TTC549 (cell line): ENCODE data around the gene GMEB2.

Experiments
- FAIRE-seq: peaks from 2 replicates; lab custom pipeline; 2012; peaks lifted over from hg19 to GRCh38; lab: Jason Lieb, UNC

The GMEB2 gene

DNA sequence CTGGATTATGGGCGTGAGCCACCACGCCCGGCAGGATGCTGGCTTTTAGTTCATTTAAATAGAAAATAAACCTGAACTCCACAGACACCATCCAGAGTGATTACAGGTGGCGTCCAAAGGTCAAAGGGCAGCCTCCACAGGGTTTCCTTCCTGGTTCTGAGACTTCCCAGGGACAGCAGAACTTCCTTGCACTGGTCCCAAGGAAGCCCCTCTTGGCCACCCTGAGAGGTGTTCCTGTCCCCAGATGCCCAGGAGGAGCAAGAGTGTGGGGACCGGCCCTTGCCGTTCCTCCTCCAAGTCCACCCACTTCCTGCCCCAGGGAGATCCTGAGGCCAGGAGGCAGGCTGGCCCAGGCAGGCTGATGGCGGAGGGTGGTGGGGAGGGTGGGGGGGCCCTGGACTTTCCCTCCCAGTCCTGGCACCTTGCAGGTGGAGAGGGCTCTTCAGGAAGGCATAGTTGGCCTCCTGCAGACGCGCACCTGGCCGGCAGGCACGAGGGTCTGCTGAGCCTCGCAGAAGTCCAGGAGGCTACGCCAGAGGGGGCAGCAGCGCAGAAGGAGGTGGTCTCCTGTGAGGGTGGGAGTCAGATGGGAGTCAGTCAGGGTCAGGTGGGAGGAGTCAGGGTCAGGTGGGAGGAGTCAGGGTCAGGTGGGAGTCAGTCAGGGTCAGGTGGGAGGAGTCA is 68.0 kb downstream of the GMEB2 start:
- FAIRE-seq: no peak

DNA sequence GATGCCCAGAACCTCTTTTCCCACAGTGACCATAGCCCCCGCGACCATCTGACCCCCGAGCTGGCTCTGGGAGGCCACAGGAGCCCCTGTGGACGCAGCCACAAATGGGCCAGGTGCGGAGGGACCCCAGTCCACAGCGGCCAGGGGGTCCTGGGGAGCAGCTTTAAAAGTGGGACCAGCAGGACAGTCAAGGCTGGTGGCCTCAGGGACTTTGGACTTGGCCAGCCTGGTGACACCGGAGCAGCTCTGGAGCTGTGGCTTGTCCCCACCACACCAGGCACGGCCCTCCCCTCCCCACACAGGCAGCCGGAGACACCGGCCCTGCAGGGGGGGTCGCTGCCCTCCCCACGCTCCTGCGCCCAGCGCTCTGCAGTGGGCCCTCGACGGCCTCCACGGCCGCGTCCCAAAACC is 69.4 kb downstream of the GMEB2 start:
- FAIRE-seq: no peak

GRCh38 chr20:63556873-63557478 is 69.9 kb downstream of the GMEB2 start:
- no peak for FAIRE-seq

GRCh38 chr20:63555661-63556381 is 71.1 kb downstream of the GMEB2 start:
- FAIRE-seq: no peak

DNA sequence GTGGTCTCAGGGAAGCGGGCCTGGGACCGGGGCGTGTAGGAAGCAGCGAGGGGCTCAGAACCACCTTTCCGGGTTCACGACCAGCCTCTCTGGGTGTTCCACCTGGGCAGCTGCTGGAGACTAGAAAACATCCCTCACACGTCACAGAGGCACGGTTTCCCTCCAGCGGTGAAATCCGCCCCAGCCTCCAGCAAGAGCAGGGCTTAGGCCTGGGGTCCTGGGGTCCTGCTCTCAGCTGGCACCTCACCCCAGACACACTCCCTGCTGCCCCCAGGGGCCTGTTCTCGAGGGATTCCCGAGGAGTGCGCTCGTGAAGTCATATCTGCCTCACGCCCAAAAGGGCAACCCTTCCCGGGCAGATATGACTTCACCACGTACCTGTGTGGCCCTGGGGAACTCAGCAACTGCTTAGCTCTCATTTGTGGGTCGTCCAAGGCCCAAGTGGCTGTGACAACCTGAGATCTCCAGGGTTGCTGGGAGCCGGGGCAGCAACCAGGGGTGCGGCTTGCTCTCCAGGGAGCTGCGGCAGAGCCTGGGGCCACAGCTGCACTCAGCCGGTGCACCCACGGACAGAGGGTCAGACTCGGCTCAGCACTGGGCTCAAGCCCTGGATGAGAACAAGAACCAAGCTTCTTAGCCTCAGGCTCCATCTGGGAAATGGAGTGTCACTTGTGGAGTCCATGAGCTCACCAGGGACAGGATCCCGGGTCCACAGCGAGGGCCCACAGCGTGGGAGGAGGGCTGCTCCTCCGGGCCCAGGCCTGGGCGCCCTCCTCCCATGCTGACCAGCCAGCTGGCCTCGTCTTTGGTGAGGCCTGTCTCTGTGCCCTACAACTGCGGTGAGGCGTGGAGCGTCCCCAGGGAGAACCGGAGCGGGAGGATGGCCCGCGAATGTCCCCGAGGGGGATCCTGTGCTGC is 72.3 kb downstream of the GMEB2 start:
- FAIRE-seq: no peak

- FAIRE-seq: no peak
These were observed 73.0 kb downstream of the GMEB2 start, which contains the start of gene FNDC11 for GRCh38 chr20:63553933-63554290. FNDC11 (plus strand) TSS chr20:63554159; CDS start chr20:63555664, 1,505 bp downstream.

- no peak for FAIRE-seq
These were observed 73.5 kb downstream of the GMEB2 start for GRCh38 chr20:63553251-63553932.

DNA sequence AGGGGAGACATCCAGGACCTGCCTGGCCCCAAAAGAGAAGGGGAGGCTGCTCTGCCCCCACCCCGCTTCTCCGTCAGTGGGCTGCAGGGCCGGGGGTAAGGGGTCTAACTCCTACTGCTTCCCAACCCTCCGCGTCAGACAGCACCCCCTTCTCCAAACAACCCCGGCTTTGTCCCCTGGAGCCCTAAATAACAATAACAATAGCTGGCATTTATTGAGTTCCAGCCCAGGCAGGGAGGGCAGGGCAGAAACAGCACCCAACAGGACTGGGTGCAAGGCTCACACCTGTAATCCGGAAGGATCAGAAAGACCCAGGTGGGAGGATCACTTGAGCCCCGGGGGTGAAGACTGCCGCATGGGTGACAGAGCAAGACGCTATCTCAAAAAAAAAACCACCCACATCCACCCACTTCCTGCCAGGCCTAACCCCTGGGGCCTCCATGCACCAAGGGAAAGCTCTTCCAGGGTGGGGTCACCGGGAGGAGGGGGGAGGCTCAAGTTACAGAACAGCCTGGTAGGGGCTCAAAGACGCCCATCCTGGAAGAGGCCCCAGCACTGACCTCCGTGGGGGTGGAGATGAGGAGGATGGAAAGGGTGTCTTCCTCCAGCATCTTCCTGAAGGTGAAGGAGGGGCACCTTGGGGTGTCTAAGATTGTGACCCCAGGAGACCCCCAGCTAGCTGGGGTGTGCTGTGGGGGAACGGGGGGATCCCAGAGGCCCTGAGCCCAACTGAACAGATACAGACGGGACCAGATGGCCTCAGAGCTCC is 74.2 kb downstream of the GMEB2 start:
- no peak for FAIRE-seq

GRCh38 chr20:63551068-63551467 is 75.8 kb downstream of the GMEB2 start:
- no peak for FAIRE-seq

GRCh38 chr20:63549679-63550282 is 77.1 kb downstream of the GMEB2 start:
- no peak for FAIRE-seq

DNA sequence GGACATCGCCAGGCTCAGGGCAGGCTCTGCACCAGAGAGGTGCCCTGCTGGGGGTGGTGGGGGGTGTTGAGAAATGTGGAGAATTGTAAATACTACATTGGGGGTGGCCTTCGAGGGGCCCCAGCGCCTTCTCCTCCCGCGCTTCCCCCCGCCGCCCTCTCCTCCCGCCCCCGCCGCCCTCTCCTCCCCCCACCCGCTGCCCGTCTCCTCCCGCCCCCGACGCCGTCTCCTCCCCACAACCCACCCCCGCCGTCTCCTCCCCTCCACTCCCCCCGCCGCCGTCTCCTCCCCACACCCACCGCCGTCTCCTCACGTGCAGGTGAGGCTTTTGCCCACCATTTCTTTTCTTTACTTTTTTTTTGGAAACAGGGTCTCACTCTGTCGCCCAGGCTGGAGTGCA is 77.9 kb downstream of the GMEB2 start:
- no peak for FAIRE-seq

DNA sequence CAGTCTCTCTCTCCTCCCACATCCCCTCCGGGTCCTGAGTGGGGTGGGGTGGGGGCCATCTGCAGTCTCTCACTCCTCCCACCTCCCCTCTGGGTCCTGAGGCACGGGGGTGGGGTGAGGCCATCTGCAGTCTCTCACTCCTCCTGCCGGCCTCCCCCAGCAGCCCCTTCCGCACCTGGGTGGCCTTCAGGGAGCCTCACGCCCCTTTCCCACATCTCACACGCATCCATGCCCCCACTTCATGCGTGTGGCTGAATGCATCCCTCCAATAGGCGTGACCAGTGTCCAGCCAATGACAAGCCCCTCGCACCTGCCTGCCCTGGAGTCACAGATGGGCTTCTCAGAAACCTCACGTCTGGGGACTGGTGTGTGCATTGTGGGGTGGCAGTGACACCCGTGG is 78.4 kb downstream of the GMEB2 start:
- FAIRE-seq: no peak

GRCh38 chr20:63547725-63548480 is 79.0 kb downstream of the GMEB2 start, which contains the start of gene SRMS:
SRMS (minus strand) TSS chr20:63547749; CDS start chr20:63547463, 286 bp downstream.
- no peak for FAIRE-seq

DNA sequence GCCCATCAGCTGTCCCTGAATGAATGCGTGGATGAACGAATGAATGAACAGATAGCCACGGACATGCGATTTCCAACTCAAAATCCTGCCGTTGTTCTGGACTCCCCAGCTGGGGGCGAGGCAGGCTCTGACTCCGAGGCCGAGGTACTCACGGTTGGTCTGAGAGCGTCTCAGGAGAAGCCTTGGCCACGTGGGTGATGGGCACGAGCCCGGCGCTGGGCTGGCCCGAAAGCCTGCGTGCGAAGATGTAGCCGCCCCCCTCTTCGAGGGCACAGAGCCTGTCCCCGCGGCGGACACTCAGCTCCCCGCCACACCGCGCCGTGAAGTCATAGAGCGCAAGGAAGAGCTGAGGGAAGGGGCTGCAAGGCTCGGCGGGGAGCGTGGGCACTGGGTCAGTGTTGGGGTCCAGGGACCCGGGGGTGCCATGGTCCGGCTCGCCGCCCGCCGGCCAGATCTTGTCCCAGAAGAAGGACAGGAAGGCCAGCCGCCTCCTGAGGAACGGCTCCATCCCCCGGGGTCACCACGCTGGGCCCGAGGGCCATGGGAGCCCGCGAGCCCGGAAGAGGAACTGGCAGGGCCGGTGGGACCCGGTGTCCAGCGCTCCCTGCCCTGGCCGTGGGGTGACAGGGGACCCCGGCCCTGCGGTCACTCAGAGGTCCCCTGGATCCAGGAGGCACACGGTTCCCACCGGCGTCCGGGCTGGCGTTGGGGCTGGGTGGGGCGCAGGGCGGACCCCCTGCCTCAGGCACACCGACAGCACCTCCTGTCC is 79.8 kb downstream of the GMEB2 start:
- no peak for FAIRE-seq

DNA sequence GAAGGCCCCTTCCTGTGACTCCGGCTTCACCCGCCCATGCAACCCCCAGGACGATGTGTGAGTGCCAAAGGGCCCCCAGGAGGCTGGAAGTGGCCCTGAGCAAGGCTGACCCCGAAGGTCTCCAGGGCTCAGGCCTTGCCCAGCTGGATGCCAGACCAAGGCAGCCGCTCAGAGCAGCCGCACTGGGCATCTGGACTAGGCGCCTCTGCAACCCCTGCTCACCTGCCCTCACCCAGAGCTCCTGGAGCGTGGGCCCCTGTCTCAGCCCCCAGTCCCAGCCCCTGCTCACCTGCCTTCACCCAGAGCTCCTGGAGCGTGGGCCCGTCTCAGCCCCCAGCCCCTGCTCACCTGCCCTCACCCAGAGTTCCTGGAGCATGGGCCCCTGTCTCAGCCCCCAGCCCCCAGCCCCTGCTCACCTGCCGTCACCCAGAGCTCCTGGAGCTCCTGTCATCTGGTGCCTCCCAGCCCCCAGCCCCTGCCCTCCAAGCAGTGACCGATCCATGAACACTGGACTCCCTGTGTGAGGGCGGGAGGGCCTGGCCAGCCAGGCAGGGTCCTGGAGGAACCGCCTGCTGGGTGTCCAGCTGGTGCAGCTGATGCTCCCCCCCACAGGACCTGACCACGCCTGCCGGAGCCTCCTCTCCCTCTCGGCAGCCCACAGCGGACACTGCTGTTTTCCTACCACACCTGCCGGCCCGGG is 80.5 kb downstream of the GMEB2 start:
- no peak for FAIRE-seq

- FAIRE-seq: no peak
These were observed 81.1 kb downstream of the GMEB2 start for GRCh38 chr20:63545814-63546213.

DNA sequence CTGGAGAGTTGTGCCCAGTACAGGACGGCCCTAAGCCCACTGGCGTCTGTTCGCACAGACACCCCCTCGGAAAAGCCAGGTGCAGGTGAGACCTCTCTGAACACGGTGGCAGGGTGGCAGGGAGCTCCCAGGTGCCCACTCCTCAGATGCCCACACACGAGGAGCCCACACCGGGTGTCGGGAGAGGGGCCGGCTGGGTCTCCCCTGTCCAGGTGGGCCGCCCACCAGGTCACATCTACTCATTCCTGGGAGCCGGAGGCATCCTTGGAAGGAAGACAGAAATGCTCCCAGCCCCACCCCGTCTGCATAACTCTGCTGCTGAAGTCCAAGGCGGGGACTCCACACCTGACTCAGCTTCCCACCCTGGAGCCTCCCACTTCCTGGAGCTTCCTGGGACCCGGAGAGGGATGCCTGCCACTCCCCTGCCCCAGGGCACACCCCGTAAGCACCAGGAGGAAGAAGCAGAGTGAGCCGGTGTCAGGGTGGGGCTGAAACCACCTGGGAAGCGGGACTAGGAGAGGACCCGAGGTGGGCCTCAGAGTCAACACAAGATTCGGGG is 81.9 kb downstream of the GMEB2 start:
- no peak for FAIRE-seq
